ENCODE data around the gene IL16.
"Not testable (repeated sequence)": the region's sequence is repeated elsewhere in the genome, so short reads cannot be mapped to it uniquely, and the experiment has no call there.

IL16 gene

GRCh38 chr15:81196576-81197254 is at the start of gene IL16:
Gene IL16 (plus strand): TSS chr15:81196879. CDS start chr15:81225400, 28,521 bp downstream.
- no peak for DNase-seq (ENCODE audit: low read depth)

- DNase-seq (ENCODE audit: low read depth), result no peak
Measured at GRCh38 chr15:81151389-81151788, 45.3 kb upstream of the IL16 start.

GRCh38 chr15:81152339-81152738 is 44.3 kb upstream of the IL16 start:
- DNase-seq (ENCODE audit: low read depth), result no peak

- DNase-seq (ENCODE audit: low read depth), result no peak
Measured at GRCh38 chr15:81152799-81153198, 43.9 kb upstream of the IL16 start.

DNA sequence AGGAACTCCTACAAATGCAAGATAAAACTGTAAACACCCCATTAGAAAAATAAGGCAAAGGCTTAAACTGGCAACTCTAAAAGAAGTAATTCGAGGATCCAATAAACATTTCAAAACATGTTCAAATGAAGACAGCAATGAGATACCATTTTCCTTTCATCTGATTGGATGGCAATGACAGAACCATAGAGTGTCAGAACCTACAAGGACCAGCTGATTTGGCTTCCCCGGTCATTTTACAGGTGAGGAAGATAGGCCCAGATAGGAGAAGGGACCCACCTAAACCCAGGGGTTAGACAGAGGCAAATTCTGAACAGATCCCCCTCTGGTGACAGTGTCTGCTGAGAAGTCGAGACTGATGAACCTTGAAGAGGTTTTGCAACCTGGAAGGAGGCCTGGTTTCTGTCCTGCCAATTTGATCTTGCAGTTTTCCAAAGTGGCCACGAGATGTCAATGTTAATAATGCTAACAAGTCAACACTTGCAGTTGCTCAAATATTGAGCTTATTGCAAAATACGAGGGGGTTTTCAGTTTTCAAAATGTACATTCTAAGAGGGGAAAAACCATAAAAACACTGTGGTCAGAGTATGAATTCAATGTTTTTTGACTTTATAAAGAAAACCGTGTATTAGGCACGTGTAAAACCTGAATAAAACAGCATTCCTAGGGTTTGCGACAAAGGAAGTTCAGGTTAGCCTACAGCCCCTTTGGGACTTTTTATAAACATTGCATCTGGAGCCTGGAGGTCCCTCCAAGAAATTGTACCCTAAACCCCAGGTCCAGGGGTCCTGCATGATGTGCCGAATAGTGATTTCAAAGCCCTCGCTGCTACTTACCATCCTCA is 41.1 kb upstream of the IL16 start:
- peak; percentile 60 for DNase-seq (ENCODE audit: low read depth)

DNA sequence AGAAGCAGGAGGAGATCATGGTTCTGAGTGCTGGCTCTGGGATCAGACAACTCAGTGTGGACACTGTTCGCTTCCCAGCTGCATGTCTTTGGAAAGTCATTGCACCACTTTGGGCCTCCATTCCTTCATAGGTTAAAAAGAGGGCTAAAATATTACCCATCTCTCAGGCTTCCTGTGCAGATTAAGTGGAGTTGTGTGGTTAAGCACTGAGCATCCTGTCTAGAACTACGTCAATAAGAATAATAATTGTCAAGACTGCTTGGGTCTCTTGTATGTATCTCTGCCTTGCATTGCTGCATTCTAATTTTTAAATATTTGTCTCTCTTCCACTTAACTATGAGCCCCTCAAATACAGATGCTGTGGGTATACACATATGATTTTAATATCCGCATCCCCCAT is 40.4 kb upstream of the IL16 start:
- DNase-seq (ENCODE audit: low read depth), result no peak

GRCh38 chr15:81157195-81157938 is 39.3 kb upstream of the IL16 start:
- no peak for DNase-seq (ENCODE audit: low read depth)

GRCh38 chr15:81157939-81158223 is 38.8 kb upstream of the IL16 start:
- DNase-seq (ENCODE audit: low read depth), result no peak

DNA sequence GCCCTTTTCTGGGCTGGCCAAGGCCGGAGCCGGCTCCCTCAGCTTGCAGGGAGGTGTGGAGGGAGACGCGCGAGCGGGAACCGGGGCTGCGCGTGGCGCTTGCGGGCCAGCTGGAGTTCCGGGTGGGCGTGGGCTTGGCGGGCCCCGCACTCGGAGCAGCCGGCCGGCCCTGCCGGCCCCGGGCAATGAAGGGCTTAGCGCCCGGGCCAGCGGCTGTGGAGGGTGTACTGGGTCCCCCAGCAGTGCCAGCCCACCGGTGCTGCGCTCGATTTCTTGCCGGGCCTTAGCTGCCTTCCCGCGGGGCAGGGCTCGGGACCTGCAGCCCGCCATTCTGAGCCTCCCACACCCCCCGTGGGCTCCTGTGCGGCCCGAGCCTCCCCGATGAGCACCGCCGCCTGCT is 38.1 kb upstream of the IL16 start:
- DNase-seq (ENCODE audit: low read depth), result not testable (repeated sequence)

DNA sequence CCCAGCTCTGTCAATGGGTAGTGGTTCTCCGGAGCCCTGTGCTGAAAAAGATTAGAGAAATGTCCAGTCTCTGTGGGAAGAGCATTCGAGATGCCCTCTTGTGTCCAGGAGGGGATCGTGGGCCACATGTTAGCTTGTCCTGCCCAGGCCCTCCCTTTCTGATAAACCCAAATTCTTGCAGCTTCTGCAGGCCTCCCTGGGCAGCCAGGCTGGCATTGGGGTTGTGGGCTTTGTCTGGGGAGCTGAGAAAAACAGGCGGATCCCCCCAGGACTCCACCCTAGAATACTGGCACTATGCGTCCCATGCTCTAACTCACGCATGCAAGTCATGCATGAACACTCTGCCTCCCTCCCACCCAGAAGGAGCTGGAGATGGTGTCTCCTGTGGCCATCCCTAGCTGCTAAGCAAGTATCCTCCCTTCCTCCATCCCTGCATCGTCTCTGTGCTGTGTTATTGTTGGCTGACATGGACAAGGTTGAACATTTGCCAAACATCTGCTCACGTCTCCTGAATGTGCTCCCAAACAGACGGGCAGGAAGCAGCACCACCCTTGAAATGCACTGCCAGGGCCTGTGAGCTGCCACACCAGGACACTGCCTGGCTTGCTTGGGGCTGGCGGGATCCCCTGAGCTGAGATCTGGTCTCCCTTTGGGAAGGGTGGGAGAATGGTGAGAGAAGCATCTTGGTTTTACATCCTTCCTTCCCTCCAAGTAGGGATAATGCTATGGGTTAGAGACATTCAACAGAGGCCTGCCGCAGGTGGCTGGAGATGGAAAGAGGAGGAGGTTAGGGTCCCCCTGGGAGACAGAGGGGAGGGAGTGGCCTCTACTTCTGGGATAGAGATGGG is 36.1 kb upstream of the IL16 start:
- peak; percentile 77 for DNase-seq (ENCODE audit: low read depth)

- no peak for DNase-seq (ENCODE audit: low read depth)
Measured at GRCh38 chr15:81161160-81161673, 35.5 kb upstream of the IL16 start.

DNA sequence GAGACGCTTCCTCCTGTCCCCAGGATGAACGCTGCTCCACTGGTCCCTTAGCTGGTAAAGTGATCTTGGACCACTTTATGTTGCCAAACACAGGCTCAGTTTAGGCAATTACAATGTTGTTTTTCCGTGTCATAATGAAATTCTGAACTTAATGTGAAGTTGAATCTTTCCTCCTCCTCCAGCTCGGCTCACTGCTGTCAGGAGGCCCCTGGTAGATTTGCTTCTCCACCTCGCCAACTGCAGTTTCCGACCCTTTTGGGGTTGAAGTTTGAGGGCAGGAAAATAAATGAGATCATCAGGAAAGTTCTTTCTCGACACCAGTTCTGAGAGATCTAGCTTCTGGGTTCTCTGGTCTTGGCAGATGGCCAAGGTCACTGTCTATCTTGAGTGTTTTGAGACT is 34.8 kb upstream of the IL16 start:
- no peak for DNase-seq (ENCODE audit: low read depth)

DNA sequence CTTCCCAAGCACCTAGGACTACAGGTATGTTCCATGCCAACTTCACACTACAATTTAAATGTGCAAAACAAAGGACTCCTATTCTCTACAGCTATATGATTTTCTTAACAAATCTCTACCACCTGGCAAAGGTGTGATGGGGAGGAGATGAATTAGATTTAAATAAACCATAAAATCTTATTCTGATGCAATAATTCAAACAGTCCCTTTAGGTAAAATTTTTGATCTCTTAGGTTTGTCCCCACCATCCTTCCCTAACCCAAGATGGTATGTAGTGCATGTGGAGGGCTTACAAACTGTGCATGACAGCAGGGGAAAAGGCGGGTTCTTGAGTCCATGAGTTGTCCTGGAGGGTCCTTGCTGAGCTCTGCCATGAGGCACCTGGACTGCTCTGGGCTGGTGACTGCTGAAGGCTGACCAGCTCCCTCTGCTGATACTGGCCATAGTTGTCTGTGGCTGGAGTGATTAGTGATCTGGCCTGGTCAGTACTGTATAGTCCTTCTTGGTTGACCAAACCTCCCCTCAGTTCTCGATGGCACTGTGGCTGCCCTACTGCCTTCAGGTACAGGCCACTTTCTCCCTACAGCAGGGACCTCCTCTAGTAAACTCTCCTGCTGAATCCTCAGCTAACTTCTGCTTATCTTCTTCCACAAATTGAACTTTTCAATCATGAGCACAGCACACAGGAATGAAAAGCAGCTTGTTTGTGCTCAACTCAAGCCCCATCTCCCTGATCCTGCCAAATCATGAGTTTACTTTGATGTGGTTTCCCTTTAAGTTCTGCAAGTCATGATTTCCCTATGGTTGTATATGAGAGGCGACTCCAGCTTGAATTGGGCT is 32.5 kb upstream of the IL16 start:
- peak; percentile 64 for DNase-seq (ENCODE audit: low read depth)

DNA sequence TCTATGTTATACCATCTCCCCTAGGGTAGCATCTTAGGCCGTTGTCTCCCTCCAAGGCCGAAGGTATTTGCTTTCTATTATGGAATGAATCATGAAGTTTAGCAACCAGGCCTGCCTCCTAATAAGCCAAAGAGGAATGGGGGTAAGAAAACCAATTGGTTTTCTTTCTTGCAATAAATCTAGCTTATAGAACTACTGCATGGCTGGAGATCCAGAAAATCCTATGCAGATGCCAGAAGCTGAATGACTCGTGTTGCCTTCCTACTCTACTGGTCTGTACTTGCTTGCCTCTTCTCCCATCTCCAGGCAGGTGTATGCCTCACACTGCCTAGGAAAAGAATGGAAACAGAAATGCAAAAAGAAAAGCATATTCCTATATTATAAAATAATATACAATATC is 31.1 kb upstream of the IL16 start:
- DNase-seq (ENCODE audit: low read depth), result no peak

DNA sequence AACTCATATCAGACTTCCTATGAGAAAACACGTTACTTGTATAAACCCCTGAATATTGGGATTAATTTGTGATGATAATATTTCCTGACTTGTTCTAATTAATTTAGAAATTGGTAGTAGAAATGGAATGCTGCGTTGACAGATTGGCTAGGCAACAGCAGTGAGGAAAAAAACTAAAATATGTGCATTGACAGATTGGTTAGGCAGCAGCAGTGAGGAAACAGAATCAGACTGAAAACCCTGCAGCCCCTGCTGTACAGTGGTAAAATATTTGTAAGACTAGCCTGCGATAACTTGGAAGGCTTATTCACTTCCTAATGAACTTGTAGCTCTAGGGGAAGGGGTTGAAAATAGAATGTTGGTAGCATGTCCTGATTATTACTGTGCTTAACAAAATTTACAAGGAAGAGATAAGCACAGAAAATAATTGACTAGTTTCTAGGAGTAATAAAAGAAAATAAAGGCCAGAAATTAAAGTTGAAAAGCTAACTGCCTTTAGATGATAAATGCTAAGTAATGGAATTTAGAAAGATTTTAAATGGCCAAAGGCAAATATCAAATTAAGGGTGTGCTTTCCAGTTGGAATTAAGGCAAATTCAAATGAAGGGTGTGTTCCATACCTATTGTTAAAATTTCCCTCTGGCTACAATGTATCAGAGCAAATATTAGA is 29.9 kb upstream of the IL16 start:
- no peak for DNase-seq (ENCODE audit: low read depth)

GRCh38 chr15:81168131-81168526 is 28.6 kb upstream of the IL16 start:
- no peak for DNase-seq (ENCODE audit: low read depth)

- DNase-seq (ENCODE audit: low read depth), result no peak
Measured at GRCh38 chr15:81168644-81169043, 28.0 kb upstream of the IL16 start.

GRCh38 chr15:81170511-81170910 is 26.2 kb upstream of the IL16 start:
- no peak for DNase-seq (ENCODE audit: low read depth)

- DNase-seq (ENCODE audit: low read depth), result no peak
Measured at GRCh38 chr15:81171286-81171685, 25.4 kb upstream of the IL16 start.

GRCh38 chr15:81174125-81174791 is 22.4 kb upstream of the IL16 start:
- DNase-seq (ENCODE audit: low read depth), result no peak
